PC-9 (cell line): ENCODE data around the gene NUBP2.

Source experiments
- CTCF ChIP-seq: fragments of 200-600 bp; sonication (generic); conservative IDR thresholded peaks from 2 replicates; pipeline ENCODE4 v1.6.1; 2017; ENCODE audit warnings: mixed run types, antibody characterized with exemption, mild to moderate bottlenecking, moderate library complexity
- EZH2 ChIP-seq: fragments of 200-600 bp; sonication (generic); IDR thresholded peaks from 2 replicates; pipeline ENCODE4 v1.8.0; 2017; ENCODE audit warnings: antibody characterized with exemption, low read depth

GRCh38 chr16:1764971-1765370, 17.8 kb upstream of the NUBP2 start:
- no peak for TF ChIP-seq CTCF
- TF ChIP-seq EZH2 = no peak
